Prostate gland (tissue), 2 donors: ENCODE measurements around the gene CHADL.

Experiments
- POLR2AphosphoS5 ChIP-seq: sonication (generic); formaldehyde crosslinking; IDR thresholded peaks from one replicate; pipeline ENCODE4 v1.6.1; 2017; ENCODE audit warnings: antibody characterized with exemption
- TF ChIP-seq, protein P1 (sequence below), 4 experiments: fragments of 200-600 bp in 2 of 4; fragments of 450-650 bp in 2 of 4; sonication (generic) in 2 of 4; IDR thresholded peaks; 1 replicate in 3 of 4; 2 replicates in 1 of 4; pipeline ENCODE4 v1.5.1; 2016 to 2019; ENCODE audit warnings: antibody characterized with exemption in 4 of 4, mild to moderate bottlenecking in 2 of 4, moderate library complexity in 2 of 4

GRCh38 chr22:41274856-41275255 lies 34.1 kb upstream of the CHADL start:
- TF ChIP-seq, protein P1, sequence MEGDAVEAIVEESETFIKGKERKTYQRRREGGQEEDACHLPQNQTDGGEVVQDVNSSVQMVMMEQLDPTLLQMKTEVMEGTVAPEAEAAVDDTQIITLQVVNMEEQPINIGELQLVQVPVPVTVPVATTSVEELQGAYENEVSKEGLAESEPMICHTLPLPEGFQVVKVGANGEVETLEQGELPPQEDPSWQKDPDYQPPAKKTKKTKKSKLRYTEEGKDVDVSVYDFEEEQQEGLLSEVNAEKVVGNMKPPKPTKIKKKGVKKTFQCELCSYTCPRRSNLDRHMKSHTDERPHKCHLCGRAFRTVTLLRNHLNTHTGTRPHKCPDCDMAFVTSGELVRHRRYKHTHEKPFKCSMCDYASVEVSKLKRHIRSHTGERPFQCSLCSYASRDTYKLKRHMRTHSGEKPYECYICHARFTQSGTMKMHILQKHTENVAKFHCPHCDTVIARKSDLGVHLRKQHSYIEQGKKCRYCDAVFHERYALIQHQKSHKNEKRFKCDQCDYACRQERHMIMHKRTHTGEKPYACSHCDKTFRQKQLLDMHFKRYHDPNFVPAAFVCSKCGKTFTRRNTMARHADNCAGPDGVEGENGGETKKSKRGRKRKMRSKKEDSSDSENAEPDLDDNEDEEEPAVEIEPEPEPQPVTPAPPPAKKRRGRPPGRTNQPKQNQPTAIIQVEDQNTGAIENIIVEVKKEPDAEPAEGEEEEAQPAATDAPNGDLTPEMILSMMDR (IDR thresholded peaks at IDR 0.05), result no peak
- no peak for TF ChIP-seq POLR2AphosphoS5
